Neural progenitor cell (in vitro differentiated cells): ENCODE data around the gene IKBKE. TPM values are rescaled to one million over a fixed set of nuclear protein-coding genes. Genes with fewer than 3 reads are reported as not detected.

ENCODE experiments used
- DNase-seq: peaks from one replicate; pipeline ENCODE4 v3.0.0-alpha.2; 2016; ENCODE audit warnings: low spot score
- H2AFZ ChIP-seq: fragments of 200-600 bp; sonication (generic); replicated peaks from 2 replicates; pipeline ENCODE4 v1.6.1; 2016; ENCODE audit warnings: antibody characterized with exemption
- H3F3A ChIP-seq: fragments of 200-600 bp; sonication (generic); 2 replicates; pipeline ENCODE4 v1.6.1; 2016; ENCODE audit warnings: antibody characterized with exemption, low read depth
- H3K27ac ChIP-seq: fragments of 200-600 bp; sonication (generic); 2 replicates; pipeline ENCODE4 v1.5.1; 2016; ENCODE audit warnings: mild to moderate bottlenecking
- H3K27me3 ChIP-seq: fragments of 200-600 bp; sonication (generic); 2 replicates; pipeline ENCODE4 v1.6.1; 2016; ENCODE audit warnings: mild to moderate bottlenecking, moderate library complexity
- H3K36me3 ChIP-seq: fragments of 200-600 bp; sonication (generic); 2 replicates; pipeline ENCODE4 v1.5.1; 2016
- H3K4me1 ChIP-seq: fragments of 200-600 bp; sonication (generic); 2 replicates; pipeline ENCODE4 v1.6.1; 2016; ENCODE audit warnings: mixed run types
- H3K4me2 ChIP-seq: fragments of 200-600 bp; sonication (generic); 2 replicates; pipeline ENCODE4 v1.6.1; 2016
- H3K4me3 ChIP-seq: fragments of 200-600 bp; sonication (generic); 2 replicates; pipeline ENCODE4 v1.5.1; 2016
- H3K79me2 ChIP-seq: fragments of 200-600 bp; sonication (generic); 2 replicates; pipeline ENCODE4 v1.6.1; 2016; ENCODE audit warnings: low read depth
- H3K9ac ChIP-seq: fragments of 200-600 bp; sonication (generic); 2 replicates; pipeline ENCODE4 v1.6.1; 2016
- H3K9me3 ChIP-seq: fragments of 200-600 bp; sonication (generic); 2 replicates; pipeline ENCODE4 v1.5.1; 2016; ENCODE audit warnings: low read depth
- H4K20me1 ChIP-seq: fragments of 200-600 bp; sonication (generic); 2 replicates; pipeline ENCODE4 v1.6.1; 2016; ENCODE audit warnings: low read depth
- H3K27ac Mint-ChIP-seq: 3 replicates; pipeline ENCODE4 v1.8.0; 2021; ENCODE audit warnings: mixed read lengths
- H3K27me3 Mint-ChIP-seq: 2 replicates; pipeline ENCODE4 v1.8.0; 2022; ENCODE audit warnings: low read depth, mild to moderate bottlenecking, inconsistent platforms, moderate library complexity, mixed read lengths; ENCODE audit not compliant: insufficient read depth
- H3K36me3 Mint-ChIP-seq: 3 replicates; pipeline ENCODE4 v1.8.0; 2021; ENCODE audit warnings: mixed read lengths
- H3K4me1 Mint-ChIP-seq: 3 replicates; pipeline ENCODE4 v1.8.0; 2021; ENCODE audit warnings: mixed read lengths
- H3K4me3 Mint-ChIP-seq: 3 replicates; pipeline ENCODE4 v1.8.0; 2021; ENCODE audit warnings: mild to moderate bottlenecking, moderate library complexity, mixed read lengths
- H3K9me3 Mint-ChIP-seq: 3 replicates; pipeline ENCODE4 v1.8.0; 2020; ENCODE audit warnings: mixed read lengths
- EZH2 ChIP-seq: fragments of 200-600 bp; sonication (generic); IDR thresholded peaks from 2 replicates; pipeline ENCODE4 v1.6.1; 2017; ENCODE audit warnings: antibody characterized with exemption, mild to moderate bottlenecking, moderate library complexity
- EZH2phosphoT487 ChIP-seq: fragments of 200-600 bp; sonication (generic); IDR thresholded peaks from 2 replicates; pipeline ENCODE4 v1.6.1; 2017; ENCODE audit warnings: antibody characterized with exemption
- total RNA-seq: library from RNA; depleted of rRNA; stranded (reverse); fragments of >200 nt; gene quantifications from 2 replicates; pipeline ENCODE4 v1.2.3, GENCODE V29; 2015; ENCODE audit warnings: low replicate concordance
- TF ChIP-seq, protein P1 (sequence below): fragments of 200-600 bp; sonication (generic); IDR thresholded peaks from 2 replicates; pipeline ENCODE4 v1.5.1; 2017; ENCODE audit warnings: antibody characterized with exemption, mild to moderate bottlenecking

Gene IKBKE
- total RNA-seq, 1 donor from 2014 or later, result 0.26 TPM

GRCh38 chr1:206493279-206493678 lies 23.0 kb downstream of the IKBKE start:
- Histone ChIP-seq H3K4me2 (no peak overlapping the region), H3K27ac (no peak overlapping the region), H3K79me2 (no peaks in the 10 kb centered on the region), H3K9me3 (no peaks in the 10 kb centered on the region), H3K4me1 (no peaks in the 10 kb centered on the region), H2AFZ (no peak overlapping the region), H4K20me1 (no peaks in the 10 kb centered on the region), H3K36me3 (no peaks in the 10 kb centered on the region), H3K9ac (no peak overlapping the region), H3K27me3 (no peaks in the 10 kb centered on the region), H3F3A (peaks cover 4% of the 10 kb centered on the region), H3K4me3 (no peak overlapping the region)
- no peak overlapping the region for H3K4me3 Mint-ChIP-seq
- no peak overlapping the region for H3K27ac Mint-ChIP-seq
- peaks cover 7% of the 10 kb centered on the region for H3K4me1 Mint-ChIP-seq
- H3K27me3 Mint-ChIP-seq, result peaks cover 3% of the 10 kb centered on the region
- no peaks in the 10 kb centered on the region for H3K9me3 Mint-ChIP-seq
- DNase-seq, result no peak
- no peak for TF ChIP-seq EZH2phosphoT487
- TF ChIP-seq EZH2, result no peak
- TF ChIP-seq, protein P1, sequence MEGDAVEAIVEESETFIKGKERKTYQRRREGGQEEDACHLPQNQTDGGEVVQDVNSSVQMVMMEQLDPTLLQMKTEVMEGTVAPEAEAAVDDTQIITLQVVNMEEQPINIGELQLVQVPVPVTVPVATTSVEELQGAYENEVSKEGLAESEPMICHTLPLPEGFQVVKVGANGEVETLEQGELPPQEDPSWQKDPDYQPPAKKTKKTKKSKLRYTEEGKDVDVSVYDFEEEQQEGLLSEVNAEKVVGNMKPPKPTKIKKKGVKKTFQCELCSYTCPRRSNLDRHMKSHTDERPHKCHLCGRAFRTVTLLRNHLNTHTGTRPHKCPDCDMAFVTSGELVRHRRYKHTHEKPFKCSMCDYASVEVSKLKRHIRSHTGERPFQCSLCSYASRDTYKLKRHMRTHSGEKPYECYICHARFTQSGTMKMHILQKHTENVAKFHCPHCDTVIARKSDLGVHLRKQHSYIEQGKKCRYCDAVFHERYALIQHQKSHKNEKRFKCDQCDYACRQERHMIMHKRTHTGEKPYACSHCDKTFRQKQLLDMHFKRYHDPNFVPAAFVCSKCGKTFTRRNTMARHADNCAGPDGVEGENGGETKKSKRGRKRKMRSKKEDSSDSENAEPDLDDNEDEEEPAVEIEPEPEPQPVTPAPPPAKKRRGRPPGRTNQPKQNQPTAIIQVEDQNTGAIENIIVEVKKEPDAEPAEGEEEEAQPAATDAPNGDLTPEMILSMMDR, result no peak
- H3K36me3 Mint-ChIP-seq, result peaks cover 1% of the 10 kb centered on the region

DNA sequence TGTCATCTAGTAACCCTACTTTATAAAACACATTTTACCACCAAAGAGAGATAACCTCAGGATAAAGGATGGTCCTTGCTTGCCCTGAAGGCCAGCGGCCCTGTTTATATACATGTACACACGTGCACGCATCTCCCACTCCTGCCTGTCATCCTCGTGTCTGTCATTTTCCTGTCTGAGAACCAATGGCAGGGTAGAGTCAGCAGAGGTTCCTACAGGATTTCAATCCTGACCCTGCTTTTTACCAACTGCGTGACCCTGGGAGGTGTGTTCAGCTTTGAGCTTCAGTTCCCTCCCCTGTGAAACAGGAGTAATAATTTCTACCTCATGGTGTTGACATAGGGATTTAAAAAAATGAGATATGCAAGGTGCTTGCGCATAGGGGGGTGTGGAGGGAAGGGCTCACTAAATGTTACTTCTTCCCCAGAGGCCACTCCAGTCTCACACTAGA lies 24.8 kb downstream of the IKBKE start:
- no peak overlapping the region for H3K4me3 ChIP-seq
- no peaks in the 10 kb centered on the region for H3K9me3 ChIP-seq
- H4K20me1 ChIP-seq, result no peaks in the 10 kb centered on the region
- H3F3A ChIP-seq, result no peaks in the 10 kb centered on the region
- peaks cover 5% of the 10 kb centered on the region for H3K27me3 Mint-ChIP-seq
- TF ChIP-seq, protein P1, result no peak
- TF ChIP-seq EZH2 (no peak), EZH2phosphoT487 (no peak)
- no peaks in the 10 kb centered on the region for H3K27me3 ChIP-seq
- no peak for DNase-seq
- H3K36me3 Mint-ChIP-seq, result peaks cover 1% of the 10 kb centered on the region
- H3K27ac ChIP-seq, result no peak overlapping the region
- no peak overlapping the region for H2AFZ ChIP-seq
- H3K9ac ChIP-seq, result no peak overlapping the region
- peaks cover 7% of the 10 kb centered on the region for H3K4me1 Mint-ChIP-seq
- no peak overlapping the region for H3K27ac Mint-ChIP-seq
- H3K9me3 Mint-ChIP-seq, result no peaks in the 10 kb centered on the region
- no peak overlapping the region for H3K4me3 Mint-ChIP-seq
- H3K79me2 ChIP-seq, result no peaks in the 10 kb centered on the region
- H3K36me3 ChIP-seq, result no peaks in the 10 kb centered on the region
- no peaks in the 10 kb centered on the region for H3K4me1 ChIP-seq
- no peak overlapping the region for H3K4me2 ChIP-seq

DNA sequence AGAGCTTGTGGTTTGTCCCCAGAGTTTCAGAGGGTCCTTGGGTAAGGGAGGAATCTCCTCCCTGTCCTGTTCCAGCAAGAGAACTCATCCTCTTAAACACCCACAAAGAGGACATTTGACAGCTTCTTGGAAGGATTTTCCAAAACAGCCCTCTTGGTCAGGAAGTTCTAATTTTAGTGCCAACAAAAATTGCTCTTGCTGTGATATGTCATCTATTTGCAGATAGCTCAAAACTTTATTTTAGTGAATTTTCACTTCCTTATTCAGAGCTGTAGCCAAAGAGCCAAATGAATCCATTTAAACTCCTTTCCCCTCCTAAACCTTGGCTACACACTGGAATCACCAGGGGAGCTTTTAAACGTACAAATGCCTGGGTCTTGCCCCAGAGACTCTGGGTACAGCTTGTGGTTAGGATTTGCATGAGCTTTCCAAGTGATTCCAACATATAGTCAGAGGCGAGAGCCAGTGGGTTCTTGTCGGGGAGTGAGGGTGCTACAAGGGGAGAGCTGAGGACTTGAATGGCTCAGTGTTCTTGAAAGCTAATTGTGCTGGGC lies 25.3 kb downstream of the IKBKE start:
- Mint-ChIP-seq H3K27ac (no peak overlapping the region), H3K9me3 (no peaks in the 10 kb centered on the region), H3K36me3 (peaks cover 1% of the 10 kb centered on the region), H3K27me3 (peaks cover 5% of the 10 kb centered on the region), H3K4me3 (no peak overlapping the region), H3K4me1 (peaks cover 5% of the 10 kb centered on the region)
- H3K27ac ChIP-seq, result no peak overlapping the region
- H3K36me3 ChIP-seq, result no peaks in the 10 kb centered on the region
- no peak overlapping the region for H3K4me3 ChIP-seq
- H3K4me2 ChIP-seq, result no peak overlapping the region
- H3K79me2 ChIP-seq, result no peaks in the 10 kb centered on the region
- no peak overlapping the region for H2AFZ ChIP-seq
- TF ChIP-seq EZH2phosphoT487, result no peak
- TF ChIP-seq, protein P1, result no peak
- TF ChIP-seq EZH2, result no peak
- no peaks in the 10 kb centered on the region for H3K9me3 ChIP-seq
- DNase-seq, result no peak
- no peak overlapping the region for H3K9ac ChIP-seq
- no peaks in the 10 kb centered on the region for H3K27me3 ChIP-seq
- H4K20me1 ChIP-seq, result no peaks in the 10 kb centered on the region
- H3F3A ChIP-seq, result no peaks in the 10 kb centered on the region
- no peaks in the 10 kb centered on the region for H3K4me1 ChIP-seq
